HG03097 (cell line): ENCODE data around the gene COPS3.

ENCODE experiments used
- ATAC-seq: cut with Tn5 transposase; IDR thresholded peaks from one replicate; pipeline ENCODE4 v1.9.1; 2021; ENCODE audit not compliant: unreplicated experiment, low FRiP score

COPS3 gene

GRCh38 chr17:17280613-17281549 is at the start of gene COPS3:
COPS3 (minus strand) TSS chr17:17281246; CDS start chr17:17281186, 60 bp downstream.
- ATAC-seq = peak; percentile 87

- no peak for ATAC-seq
These were observed 47.2 kb upstream of the COPS3 start for GRCh38 chr17:17328251-17328650.

- no peak for ATAC-seq
These were observed 45.3 kb upstream of the COPS3 start for GRCh38 chr17:17326275-17326875.

GRCh38 chr17:17325816-17326215 is 44.8 kb upstream of the COPS3 start:
- ATAC-seq = no peak

GRCh38 chr17:17325228-17325627 is 44.2 kb upstream of the COPS3 start:
- ATAC-seq = no peak

GRCh38 chr17:17324616-17325015 is 43.6 kb upstream of the COPS3 start:
- no peak for ATAC-seq

- ATAC-seq = no peak
These were observed 41.8 kb upstream of the COPS3 start for GRCh38 chr17:17322516-17323510.

- no peak for ATAC-seq
These were observed 40.4 kb upstream of the COPS3 start for GRCh38 chr17:17321356-17322025.

GRCh38 chr17:17320911-17321220 is 39.8 kb upstream of the COPS3 start:
- ATAC-seq = no peak

- ATAC-seq = no peak
These were observed 39.3 kb upstream of the COPS3 start for GRCh38 chr17:17320188-17320910.

- ATAC-seq = no peak
These were observed 34.2 kb upstream of the COPS3 start for GRCh38 chr17:17315142-17315821.

- ATAC-seq = no peak
These were observed 33.5 kb upstream of the COPS3 start for GRCh38 chr17:17314501-17315071.

- ATAC-seq = no peak
These were observed 32.4 kb upstream of the COPS3 start for GRCh38 chr17:17313350-17313991.

- no peak for ATAC-seq
These were observed 28.3 kb upstream of the COPS3 start for GRCh38 chr17:17309356-17309755.

GRCh38 chr17:17305281-17305801 is 24.3 kb upstream of the COPS3 start:
- ATAC-seq = no peak

- ATAC-seq = no peak
These were observed 23.5 kb upstream of the COPS3 start for GRCh38 chr17:17304521-17304985.

GRCh38 chr17:17303847-17304490 is 22.9 kb upstream of the COPS3 start:
- ATAC-seq = no peak
